Adrenal gland (tissue), 12 donors: Measurements from ENCODE around the gene PPP2R5D. TPM values are rescaled to one million over a fixed set of nuclear protein-coding genes. Genes with fewer than 3 reads are reported as not detected.

Experiments
- DNase-seq, 7 donors: peaks; one replicate each; pipeline ENCODE4 v3.0.0-alpha.2; 2019 to 2020
- H3K27ac ChIP-seq, 5 donors: fragments of 200-600 bp; sonication (generic) in 4 of 5; 1 replicate in 3 of 5; 2 replicates in 2 of 5; pipeline versions ENCODE4 v1.5.1 to v1.8.0; 2016 to 2020; ENCODE audit warnings: mild to moderate bottlenecking in 1 of 5
- H3K27me3 ChIP-seq: fragments of 200-600 bp; 2 replicates; pipeline ENCODE4 v1.8.0; 2021
- H3K36me3 ChIP-seq, 2 donors: fragments of 200-600 bp; replicated peaks in 1 of 2; 1 replicate in 1 of 2; 2 replicates in 1 of 2; pipeline versions ENCODE4 v1.5.1 to v1.8.0; 2018 to 2022
- H3K4me1 ChIP-seq, 2 donors: fragments of 200-600 bp; replicated peaks in 1 of 2; 1 replicate in 1 of 2; 2 replicates in 1 of 2; pipeline versions ENCODE4 v1.5.1 to v1.8.0; 2018 to 2021
- H3K4me3 ChIP-seq, 4 donors: fragments of 200-600 bp; sonication (generic) in 3 of 4; one replicate each; pipeline ENCODE4 v1.5.1; 2016 to 2018
- H3K9me3 ChIP-seq, 3 donors: fragments of 200-600 bp; sonication (generic) in 1 of 3; replicated peaks in 1 of 3; 1 replicate in 2 of 3; 2 replicates in 1 of 3; pipeline versions ENCODE4 v1.5.1 to v1.8.0; 2016 to 2021
- CTCF ChIP-seq, 6 experiments: fragments of 450-650 bp in 4 of 6; fragments of 200-600 bp in 2 of 6; sonication (generic) in 1 of 6; IDR thresholded peaks; 1 replicate in 5 of 6; 2 replicates in 1 of 6; pipeline versions ENCODE4 v1.5.1 to v1.8.0; 2016 to 2021; ENCODE audit warnings: antibody characterized with exemption in 6 of 6, mild to moderate bottlenecking in 2 of 6, moderate library complexity in 1 of 6
- POLR2A ChIP-seq, 2 donors: fragments of 450-650 bp; IDR thresholded peaks; one replicate each; pipeline ENCODE4 v1.6.1; 2017; ENCODE audit warnings: antibody characterized with exemption in 2 of 2, mild to moderate bottlenecking in 2 of 2, moderate library complexity in 1 of 2
- WGBS, 4 donors: extraction: QIAGEN DNeasy Blood & Tissue Kit in 2 of 4; methylation state at CpG; one replicate each; pipeline versions ENCODE4 v1.1.5 to v1.1.7; 2013 to 2017; 5-methylcytosine and 5-hydroxymethylcytosine counted together
- intact Hi-C, 2 donors: fragments of 100-400 bp; cut with DNase I; formaldehyde crosslinking; loops; one replicate each; pipeline versions ENCODE4 v1.14.1 to v1.15.0; 2022 to 2023
- polyA plus RNA-seq, 3 donors: library from polyadenylated mRNA; stranded (reverse); fragments of 200-250 nt in 2 of 3; fragments of 350-450 nt in 1 of 3; fragmentation: Illumina TruSeq in 1 of 3; extraction: RNeasy Lipid Tissue Mini Kit (QIAGEN cat#74804) in 1 of 3; gene quantifications; one replicate each; pipeline ENCODE4 v1.2.3, GENCODE V29; 2013 to 2014
- total RNA-seq, 9 donors: library from RNA; depleted of rRNA in 4 of 9; stranded (reverse); fragments of >200 nt in 4 of 9; fragments of 120-200 nt in 1 of 9; fragmentation: NEBNext Ultra II Directional in 1 of 9; extraction: Animal tissue kit (Norgen Biotek cat#: 25700) in 1 of 9; gene quantifications; one replicate each; pipeline versions ENCODE4 v1.1.0 to v1.2.4, GENCODE V29; 2013 to 2023
- donor health status: healthy with polysubstance abuse.
- donor health status: Bipolar disorder and iron deficiency.
- donor health status: DM: yes; HTN: yes; CAD: no.
- donor health status: DM: no; HTN: no; CAD: no.
- donor health status: DM: no; HTN: no; CAD: no.
- donor health status: DM: yes; HTN: yes; CAD: no.

The PPP2R5D gene
- total and polyA plus RNA-seq, 12 donors, result 24.2 to 97.8 (median 33.7) TPM

- intact Hi-C loops, result no loop called here
- DNase-seq, result no peak
Measured at GRCh38 chr6:43043310-43043709, 58.9 kb downstream of the PPP2R5D start.

GRCh38 chr6:43045371-43045930 lies 61.1 kb downstream of the PPP2R5D start:
- Histone ChIP-seq H3K27ac (no peak overlapping the region), H3K4me3 (no peak overlapping the region), H3K4me1 (no peaks in the 10 kb centered on the region), H3K36me3 (peaks cover 0 to 76% of the 10 kb centered on the region in 2 donors), H3K27me3 (no peaks in the 10 kb centered on the region), H3K9me3 (no peaks in the 10 kb centered on the region)
- no peak for DNase-seq
- TF ChIP-seq POLR2A (IDR thresholded peaks at IDR 0.05) (no peak), CTCF (IDR thresholded peaks at IDR 0.05) (no peak)
- intact Hi-C loops, result no loop called here
- WGBS, 4 donors, result 90 to 94% (median 93%) methylated on average over 4 to 11 of the region's 11 CpGs

More at GRCh38 chr6:43043310-43043709, 58.9 kb downstream of the PPP2R5D start:
- Histone ChIP-seq H3K9me3 (no peaks in the 10 kb centered on the region), H3K4me3 (no peak overlapping the region), H3K27ac (no peak overlapping the region), H3K36me3 (peaks cover 0 to 78% of the 10 kb centered on the region in 2 donors), H3K4me1 (no peaks in the 10 kb centered on the region), H3K27me3 (no peaks in the 10 kb centered on the region)
- WGBS, 4 donors, result 89 to 92% (median 91%) methylated on average over 9 of the region's 9 CpGs
- TF ChIP-seq CTCF (IDR thresholded peaks at IDR 0.05) (no peak), POLR2A (IDR thresholded peaks at IDR 0.05) (no peak)

GRCh38 chr6:43047998-43048397 lies 63.6 kb downstream of the PPP2R5D start:
- H3K27ac ChIP-seq, result no peak overlapping the region
- H3K4me1 ChIP-seq, result peaks cover 5 to 10% of the 10 kb centered on the region in 2 donors
- no peak for DNase-seq
- no peaks in the 10 kb centered on the region for H3K27me3 ChIP-seq
- H3K36me3 ChIP-seq, result peaks cover 0 to 65% of the 10 kb centered on the region in 2 donors
- H3K9me3 ChIP-seq, result no peaks in the 10 kb centered on the region
- intact Hi-C loops, result no loop called here
- WGBS, 4 donors, result 81 to 100% (median 86%) methylated on average over 1 to 7 of the region's 7 CpGs
- TF ChIP-seq POLR2A (IDR thresholded peaks at IDR 0.05), result no peak
- no peak for TF ChIP-seq CTCF (IDR thresholded peaks at IDR 0.05)
- H3K4me3 ChIP-seq, result no peak overlapping the region

- peaks cover 10 to 12% of the 10 kb centered on the region in 2 donors for H3K4me1 ChIP-seq
- TF ChIP-seq CTCF (IDR thresholded peaks at IDR 0.05) (no peak), POLR2A (IDR thresholded peaks at IDR 0.05) (no peak)
- peaks cover 0 to 48% of the 10 kb centered on the region in 2 donors for H3K36me3 ChIP-seq
- H3K4me3 ChIP-seq, result no peak overlapping the region
- intact Hi-C loops, result no loop called here
- no peaks in the 10 kb centered on the region for H3K27me3 ChIP-seq
- H3K27ac ChIP-seq, result no peak overlapping the region
- WGBS, 4 donors, result 91 to 96% (median 94%) methylated on average over 13 to 17 of the region's 17 CpGs
- H3K9me3 ChIP-seq, result no peaks in the 10 kb centered on the region
- no peak for DNase-seq
Measured at GRCh38 chr6:43050981-43051380, 66.6 kb downstream of the PPP2R5D start.
